ENCODE results near the gene UGT1A7.

DNA sequence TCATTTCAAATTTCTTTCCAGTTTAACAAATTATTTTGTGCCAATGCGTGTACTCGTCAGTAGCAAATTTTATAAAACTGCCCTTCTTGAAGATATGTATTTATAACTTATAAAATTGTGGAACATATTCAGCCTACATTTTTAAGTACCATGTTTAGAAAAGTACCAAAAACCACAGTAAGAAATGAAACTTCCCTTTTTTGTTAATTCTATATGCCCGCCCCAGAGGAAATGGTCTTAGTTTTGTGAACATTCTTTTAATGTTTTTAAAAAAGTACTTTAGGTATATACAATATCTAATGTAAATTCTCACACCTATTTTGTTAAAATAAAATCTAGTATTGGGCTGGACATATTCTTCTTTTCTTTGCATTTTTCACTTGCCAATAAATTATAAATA is 8.8 kb upstream of the UGT1A7 start:
- no peak for TF ChIP-seq CTCF (IDR thresholded peaks at IDR 0.05)
- no peak for TF ChIP-seq POLR2A (IDR thresholded peaks at IDR 0.05)
